ENCODE data around the gene CDKN1C.
A peak's percentile ranks its signal among the peaks of the same experiment; 100 is the strongest.

The CDKN1C gene

DNA sequence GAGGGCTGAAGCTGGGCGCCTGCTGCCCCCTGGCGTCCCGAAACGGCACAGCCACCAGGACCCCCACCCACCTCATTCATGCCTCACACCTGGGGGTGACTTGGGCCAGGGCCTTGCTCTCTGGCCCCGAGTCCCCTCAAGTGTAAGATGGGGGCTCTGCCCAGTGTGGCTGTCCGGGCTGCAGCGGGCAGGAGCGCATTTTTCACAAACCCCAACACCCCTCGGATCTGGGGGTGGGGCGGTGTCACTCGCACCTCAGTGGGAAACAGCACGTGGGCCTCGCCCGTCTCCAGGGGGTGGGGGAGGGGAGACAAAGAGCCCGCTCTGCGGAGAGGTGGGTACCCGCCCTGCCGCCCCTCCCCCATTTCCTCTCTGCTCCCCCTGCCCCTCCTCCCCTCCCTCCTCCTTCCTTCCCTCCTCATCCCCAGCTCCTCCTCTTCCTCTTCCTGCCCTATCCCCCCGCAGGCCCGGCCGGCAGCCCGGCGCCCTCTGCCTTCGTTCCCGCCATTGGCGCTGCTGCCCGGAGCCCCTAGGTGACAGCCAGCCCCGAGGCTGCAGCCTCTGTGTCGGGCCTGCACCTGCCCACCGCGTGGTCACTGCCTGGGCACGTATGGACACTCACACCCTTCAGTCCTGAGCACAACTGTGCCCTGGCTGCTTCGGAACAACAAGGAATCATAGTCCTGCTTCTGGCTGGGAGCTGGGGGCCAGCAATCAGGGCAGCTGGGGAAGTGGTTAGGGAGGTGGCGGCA is 6.8 kb upstream of the CDKN1C start:
- peak overlapping the region; percentile 39 for H3K4me3 ChIP-seq (ENCODE audit: low read depth, low read length)
- DNase-seq (ENCODE audit: low read depth): peak; percentile 45
- TF ChIP-seq CTCF (IDR thresholded peaks at IDR 0.05; ENCODE audit: insufficient read depth, low read depth, low read length, missing control alignments): peak; percentile 83

DNA sequence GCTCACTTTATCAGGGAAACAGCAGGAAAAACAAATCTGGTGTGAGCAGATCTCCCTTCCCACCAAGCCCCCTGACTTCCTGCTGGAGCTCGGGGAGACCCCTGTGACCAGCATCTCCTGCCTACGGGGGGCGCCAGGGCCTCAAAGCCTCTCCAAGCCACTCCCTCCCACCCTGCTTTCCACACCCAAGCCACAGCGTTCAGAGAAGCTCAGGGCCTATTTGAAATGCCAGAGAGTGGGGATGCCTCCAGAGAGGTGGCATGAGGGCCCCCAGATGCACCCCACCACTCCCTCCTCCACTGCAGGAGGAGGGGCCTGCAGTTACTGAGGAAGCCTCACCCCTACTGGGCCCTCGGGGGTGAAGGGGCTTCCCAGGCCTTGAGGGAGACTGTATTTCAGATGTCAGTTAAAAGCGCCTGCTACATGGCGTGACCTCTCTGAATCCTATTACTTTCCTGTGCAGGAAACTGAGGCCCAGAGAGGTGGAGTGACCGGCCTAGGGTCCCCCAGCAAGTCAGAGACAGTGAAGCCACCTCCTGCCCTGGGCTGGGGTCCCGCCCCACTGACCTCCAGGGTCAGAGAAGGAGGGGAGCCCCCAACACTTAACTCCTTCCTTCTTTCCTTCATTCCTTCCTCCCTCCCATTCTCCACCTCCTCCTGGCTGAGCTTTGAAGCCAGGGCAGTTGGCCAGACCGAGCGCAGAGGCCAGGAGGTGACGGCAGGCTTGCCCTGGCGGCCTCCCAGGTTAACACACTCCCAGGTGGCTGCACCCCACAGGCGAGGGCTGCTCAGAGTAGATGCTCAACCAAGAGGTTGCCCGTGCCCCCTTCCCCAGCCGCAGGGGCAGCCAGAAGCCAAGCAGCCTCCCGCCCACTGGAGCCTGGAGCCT is 6.0 kb upstream of the CDKN1C start:
- TF ChIP-seq CTCF (IDR thresholded peaks at IDR 0.05; ENCODE audit: insufficient read depth, low read depth, low read length, missing control alignments): no peak
- no peak overlapping the region for H3K4me3 ChIP-seq (ENCODE audit: low read depth, low read length)
- no peak for DNase-seq (ENCODE audit: low read depth)

DNA sequence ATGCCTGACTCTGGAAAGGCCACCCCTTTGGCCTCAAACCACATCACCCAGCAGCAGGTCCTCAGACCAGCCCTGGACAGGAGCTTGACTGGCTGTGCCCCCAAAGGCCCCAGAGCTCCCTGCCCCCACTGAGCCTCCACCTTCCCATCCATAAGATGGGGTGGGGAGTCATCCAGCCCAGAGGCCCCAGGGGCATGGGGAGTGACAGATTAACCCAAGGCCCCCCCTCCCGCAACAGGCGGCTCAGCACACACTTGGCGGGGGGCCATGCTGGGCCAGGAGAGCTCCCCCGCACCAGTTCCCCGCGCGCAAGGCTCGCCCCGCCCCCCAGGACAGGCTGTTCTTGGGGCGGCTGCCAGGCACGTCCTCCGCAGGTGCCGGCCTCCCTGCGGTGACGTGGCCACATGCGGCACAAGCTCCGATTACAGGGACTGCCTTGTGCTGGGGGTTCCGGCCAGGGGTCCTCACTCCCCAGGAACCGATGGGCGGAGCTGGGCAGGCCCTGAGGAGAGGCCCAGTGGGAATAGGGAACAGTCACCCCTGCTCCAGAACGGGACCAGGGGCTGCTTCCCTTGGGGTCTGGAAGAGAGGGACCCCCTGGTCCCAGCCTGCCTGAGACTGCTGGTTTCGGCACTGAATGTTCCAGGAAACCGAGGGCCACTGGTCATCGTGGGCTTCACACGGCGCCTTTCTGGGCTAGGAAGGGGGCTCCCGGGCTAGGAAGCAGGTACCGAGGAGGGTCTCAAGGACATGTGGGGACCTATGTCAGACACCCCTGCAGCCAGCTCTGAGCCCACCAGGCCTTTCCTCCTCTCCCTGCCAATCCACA is 5.1 kb upstream of the CDKN1C start:
- no peak for DNase-seq (ENCODE audit: low read depth)
- TF ChIP-seq CTCF (IDR thresholded peaks at IDR 0.05; ENCODE audit: insufficient read depth, low read depth, low read length, missing control alignments): no peak
- no peak overlapping the region for H3K4me3 ChIP-seq (ENCODE audit: low read depth, low read length)

DNA sequence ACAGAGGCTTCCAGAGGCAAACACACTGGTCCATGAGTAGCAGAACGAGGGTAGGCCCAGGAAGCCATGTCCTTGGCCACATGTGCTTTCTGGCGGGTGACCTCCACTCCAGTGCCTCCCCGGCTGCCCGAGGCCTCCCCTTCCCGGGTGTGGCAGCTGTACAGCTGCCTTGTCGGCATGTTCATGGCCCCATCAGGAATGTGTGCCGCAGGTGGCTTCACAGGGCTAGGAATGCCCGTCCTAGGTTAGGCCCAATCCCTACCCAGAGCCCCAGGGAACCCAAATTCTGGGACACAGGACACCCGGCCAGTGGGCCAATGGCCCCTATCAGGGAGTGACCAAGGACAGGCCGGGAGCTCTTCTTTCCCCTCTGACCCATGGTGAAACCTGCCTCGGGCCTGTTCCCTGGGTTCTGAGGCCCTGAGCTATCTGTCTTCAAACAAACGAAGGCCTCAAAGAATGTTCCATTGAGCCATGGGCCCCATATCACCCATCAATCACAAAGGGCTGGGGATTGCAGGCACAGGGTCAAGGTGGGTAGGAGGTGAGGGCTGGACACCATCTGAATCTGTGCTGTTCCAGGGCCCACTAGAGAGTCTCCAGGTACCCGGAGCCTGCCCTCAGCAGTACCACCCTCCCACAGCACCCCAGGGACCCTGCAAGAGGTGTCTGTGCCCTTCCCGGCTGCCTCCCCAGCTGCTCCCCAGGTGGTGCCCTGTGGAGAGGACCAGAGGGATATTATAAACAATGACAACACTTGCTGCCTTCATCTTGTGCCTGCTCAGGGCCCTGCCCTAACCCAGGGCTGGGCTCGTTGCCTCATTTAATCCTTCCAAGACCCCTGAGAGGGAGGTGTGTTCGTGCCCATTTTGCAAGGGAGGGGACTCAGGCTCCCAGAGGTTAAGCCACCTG is 4.0 kb upstream of the CDKN1C start:
- TF ChIP-seq CTCF (IDR thresholded peaks at IDR 0.05; ENCODE audit: insufficient read depth, low read depth, low read length, missing control alignments): no peak
- no peak for DNase-seq (ENCODE audit: low read depth)
- no peak overlapping the region for H3K4me3 ChIP-seq (ENCODE audit: low read depth, low read length)

DNA sequence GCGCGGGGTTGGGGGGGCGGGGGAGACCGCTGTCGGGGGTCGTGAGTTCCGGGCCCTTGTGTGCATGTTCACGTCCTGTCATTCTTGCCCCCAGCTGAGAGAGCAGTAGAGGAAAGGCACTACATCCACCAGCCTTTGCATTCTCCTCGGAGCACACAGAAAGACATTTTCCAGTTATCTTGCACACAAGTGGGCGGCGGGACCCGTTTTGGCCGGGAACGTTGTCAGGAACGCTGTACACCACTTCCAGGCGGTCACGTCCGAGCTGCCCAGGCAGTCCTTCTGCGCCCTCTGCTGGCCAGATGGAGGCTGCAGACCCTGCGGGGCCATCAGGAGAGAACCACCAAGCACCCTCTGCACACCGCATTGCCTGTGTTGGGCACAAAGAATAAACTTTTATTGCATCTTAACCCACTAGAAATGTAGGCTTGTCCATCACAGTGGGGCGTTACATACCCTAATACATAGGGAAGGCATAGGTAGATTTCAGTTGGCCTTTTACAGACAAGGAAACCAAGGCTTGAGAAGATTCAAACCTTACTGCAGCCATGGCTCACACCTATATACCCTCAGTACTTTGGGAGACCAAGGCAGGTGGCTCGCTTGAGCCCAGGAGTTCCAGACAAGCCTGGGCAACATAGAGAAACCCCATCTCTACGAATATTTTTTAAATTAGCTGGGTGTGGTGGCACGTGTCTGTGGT is 2.8 kb upstream of the CDKN1C start:
- H3K4me3 ChIP-seq (ENCODE audit: low read depth, low read length): no peak overlapping the region
- TF ChIP-seq CTCF (IDR thresholded peaks at IDR 0.05; ENCODE audit: insufficient read depth, low read depth, low read length, missing control alignments): peak; percentile 99
- peak; percentile 80 for DNase-seq (ENCODE audit: low read depth)
